ENCODE data around the gene MLPH. TPM values are rescaled to one million over a fixed set of nuclear protein-coding genes. Genes with fewer than 3 reads are reported as not detected.

The MLPH gene
- total RNA-seq, 2 donors from 2014 or later = 0.75 to 1.0 TPM

- WGBS, 2 experiments (ENCODE audit: insufficient coverage in 1 of 2, insufficient read length in 1 of 2) = 94 to 100% methylated on average over 1 to 6 of the region's 6 CpGs
- Mint-ChIP-seq H3K27me3 (ENCODE audit: insufficient read depth) (no peaks in the 10 kb centered on the region), H3K9me3 (no peaks in the 10 kb centered on the region), H3K4me1 (peaks cover 4% of the 10 kb centered on the region), H3K27ac (no peak overlapping the region), H3K4me3 (no peak overlapping the region), H3K36me3 (ENCODE audit: low read depth) (no peaks in the 10 kb centered on the region)
- Histone ChIP-seq H3K4me3 (ENCODE audit: low read length) (no peak overlapping the region), H3K36me3 (ENCODE audit: control insufficient read depth, insufficient read depth, low read length) (no peaks in the 10 kb centered on the region), H3K9ac (ENCODE audit: extremely low read depth, low read length, poor library complexity, severe bottlenecking) (no peak overlapping the region), H3K27me3 (ENCODE audit: control insufficient read depth, insufficient read depth, low read length, poor library complexity, severe bottlenecking) (no peaks in the 10 kb centered on the region), H3K9me3 (ENCODE audit: control insufficient read depth, low read length) (no peaks in the 10 kb centered on the region), H3K4me1 (ENCODE audit: control insufficient read depth, insufficient read depth, low read length) (no peaks in the 10 kb centered on the region), H3K27ac (ENCODE audit: low read depth, low read length) (no peak overlapping the region)
- TF ChIP-seq, protein P1, sequence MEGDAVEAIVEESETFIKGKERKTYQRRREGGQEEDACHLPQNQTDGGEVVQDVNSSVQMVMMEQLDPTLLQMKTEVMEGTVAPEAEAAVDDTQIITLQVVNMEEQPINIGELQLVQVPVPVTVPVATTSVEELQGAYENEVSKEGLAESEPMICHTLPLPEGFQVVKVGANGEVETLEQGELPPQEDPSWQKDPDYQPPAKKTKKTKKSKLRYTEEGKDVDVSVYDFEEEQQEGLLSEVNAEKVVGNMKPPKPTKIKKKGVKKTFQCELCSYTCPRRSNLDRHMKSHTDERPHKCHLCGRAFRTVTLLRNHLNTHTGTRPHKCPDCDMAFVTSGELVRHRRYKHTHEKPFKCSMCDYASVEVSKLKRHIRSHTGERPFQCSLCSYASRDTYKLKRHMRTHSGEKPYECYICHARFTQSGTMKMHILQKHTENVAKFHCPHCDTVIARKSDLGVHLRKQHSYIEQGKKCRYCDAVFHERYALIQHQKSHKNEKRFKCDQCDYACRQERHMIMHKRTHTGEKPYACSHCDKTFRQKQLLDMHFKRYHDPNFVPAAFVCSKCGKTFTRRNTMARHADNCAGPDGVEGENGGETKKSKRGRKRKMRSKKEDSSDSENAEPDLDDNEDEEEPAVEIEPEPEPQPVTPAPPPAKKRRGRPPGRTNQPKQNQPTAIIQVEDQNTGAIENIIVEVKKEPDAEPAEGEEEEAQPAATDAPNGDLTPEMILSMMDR (conservative IDR thresholded peaks at IDR 0.05) = no peak
- no peak for DNase-seq
Observed at GRCh38 chr2:237515621-237516275, 28.7 kb downstream of the MLPH start.

GRCh38 chr2:237517163-237517562 lies 30.1 kb downstream of the MLPH start:
- no peaks in the 10 kb centered on the region for H3K27me3 Mint-ChIP-seq (ENCODE audit: insufficient read depth)
- H3K36me3 Mint-ChIP-seq (ENCODE audit: low read depth) = no peaks in the 10 kb centered on the region
- no peak for DNase-seq
- peaks cover 4% of the 10 kb centered on the region for H3K4me1 Mint-ChIP-seq
- Histone ChIP-seq H3K9ac (ENCODE audit: extremely low read depth, low read length, poor library complexity, severe bottlenecking) (no peak overlapping the region), H3K27me3 (ENCODE audit: control insufficient read depth, insufficient read depth, low read length, poor library complexity, severe bottlenecking) (no peaks in the 10 kb centered on the region), H3K4me3 (ENCODE audit: low read length) (no peak overlapping the region), H3K9me3 (ENCODE audit: control insufficient read depth, low read length) (no peaks in the 10 kb centered on the region), H3K36me3 (ENCODE audit: control insufficient read depth, insufficient read depth, low read length) (no peaks in the 10 kb centered on the region), H3K4me1 (ENCODE audit: control insufficient read depth, insufficient read depth, low read length) (no peaks in the 10 kb centered on the region), H3K27ac (ENCODE audit: low read depth, low read length) (no peak overlapping the region)
- H3K9me3 Mint-ChIP-seq = no peaks in the 10 kb centered on the region
- TF ChIP-seq, protein P1 (conservative IDR thresholded peaks at IDR 0.05) = no peak
- no peak overlapping the region for H3K27ac Mint-ChIP-seq
- 93 to 95% methylated on average over 4 of the region's 4 CpGs for WGBS, 2 experiments (ENCODE audit: insufficient coverage in 1 of 2, insufficient read length in 1 of 2)
- no peak overlapping the region for H3K4me3 Mint-ChIP-seq

DNA sequence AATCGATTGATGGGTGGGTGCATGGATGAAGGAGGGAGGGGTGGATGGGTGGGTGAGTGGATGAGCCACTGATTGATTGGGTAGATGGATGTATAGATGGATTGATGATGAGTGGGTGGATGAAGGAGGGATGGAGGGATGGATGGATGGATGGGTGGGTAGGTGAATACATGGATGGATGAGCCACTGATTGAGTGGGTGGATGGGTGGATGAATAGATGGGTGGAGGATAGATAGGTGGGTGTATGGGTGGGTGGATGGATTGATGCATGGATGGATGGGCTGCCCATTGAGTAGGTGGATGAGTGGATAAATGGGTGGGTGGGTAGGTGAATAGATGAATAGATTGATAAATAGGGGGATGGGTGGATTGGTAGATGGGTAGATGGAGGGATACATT lies 30.9 kb downstream of the MLPH start:
- Mint-ChIP-seq H3K4me3 (no peak overlapping the region), H3K27me3 (ENCODE audit: insufficient read depth) (no peaks in the 10 kb centered on the region), H3K4me1 (peaks cover 3% of the 10 kb centered on the region), H3K9me3 (no peaks in the 10 kb centered on the region), H3K36me3 (ENCODE audit: low read depth) (no peaks in the 10 kb centered on the region), H3K27ac (no peak overlapping the region)
- H3K9me3 ChIP-seq (ENCODE audit: control insufficient read depth, low read length) = no peaks in the 10 kb centered on the region
- WGBS, 2 experiments (ENCODE audit: insufficient coverage in 1 of 2, insufficient read length in 1 of 2) = 71 to 91% methylated on average over 1 of the region's 1 CpG
- DNase-seq = no peak
- H3K9ac ChIP-seq (ENCODE audit: extremely low read depth, low read length, poor library complexity, severe bottlenecking) = no peak overlapping the region
- no peaks in the 10 kb centered on the region for H3K4me1 ChIP-seq (ENCODE audit: control insufficient read depth, insufficient read depth, low read length)
- H3K27ac ChIP-seq (ENCODE audit: low read depth, low read length) = no peak overlapping the region
- TF ChIP-seq, protein P1 (conservative IDR thresholded peaks at IDR 0.05) = no peak
- H3K4me3 ChIP-seq (ENCODE audit: low read length) = no peak overlapping the region
- no peaks in the 10 kb centered on the region for H3K27me3 ChIP-seq (ENCODE audit: control insufficient read depth, insufficient read depth, low read length, poor library complexity, severe bottlenecking)
- no peaks in the 10 kb centered on the region for H3K36me3 ChIP-seq (ENCODE audit: control insufficient read depth, insufficient read depth, low read length)

Data from endodermal cell (in vitro differentiated cells).